Neuronal stem cell (in vitro differentiated cells): Measurements from ENCODE around the gene CD81.

Experiments
- DNase-seq: peaks from one replicate; pipeline ENCODE4 v3.0.0-alpha.2; 2013; ENCODE audit warnings: low spot score
- H2AFZ ChIP-seq: one replicate; pipeline ENCODE4 v1.6.1; 2013; ENCODE audit warnings: mild to moderate bottlenecking, low read length, inconsistent platforms
- H2AK5ac ChIP-seq: 2 replicates; pipeline ENCODE4 v1.6.1; 2013; ENCODE audit warnings: low read depth, mild to moderate bottlenecking, inconsistent platforms, low read length, moderate library complexity, mixed read lengths
- H2BK120ac ChIP-seq: 2 replicates; pipeline ENCODE4 v1.6.1; 2013; ENCODE audit warnings: low read depth, mild to moderate bottlenecking, inconsistent platforms, low read length, moderate library complexity, mixed read lengths
- H2BK12ac ChIP-seq: one replicate; pipeline ENCODE4 v1.6.1; 2013; ENCODE audit warnings: low read length, inconsistent platforms
- H2BK15ac ChIP-seq: 2 replicates; pipeline ENCODE4 v1.6.1; 2013; ENCODE audit warnings: mild to moderate bottlenecking, low read length, inconsistent platforms, mixed read lengths
- H2BK5ac ChIP-seq: one replicate; pipeline ENCODE4 v1.6.1; 2013; ENCODE audit warnings: inconsistent platforms, mild to moderate bottlenecking, low read length, moderate library complexity
- H3K14ac ChIP-seq: one replicate; pipeline ENCODE4 v1.6.1; 2013; ENCODE audit warnings: low read length, inconsistent platforms
- H3K18ac ChIP-seq: 2 replicates; pipeline ENCODE4 v1.6.1; 2013; ENCODE audit warnings: low read length, inconsistent platforms
- H3K23ac ChIP-seq: 2 replicates; pipeline ENCODE4 v1.6.1; 2013; ENCODE audit warnings: low read depth, mild to moderate bottlenecking, mixed read lengths, low read length, inconsistent platforms; ENCODE audit not compliant: poor library complexity
- H3K27ac ChIP-seq: replicated peaks from 3 replicates; pipeline ENCODE4 v1.5.1; 2013; ENCODE audit warnings: low read length, inconsistent platforms
- H3K27me3 ChIP-seq, 3 experiments: 2 replicates each; pipeline ENCODE4 v1.6.1; 2013; ENCODE audit warnings: low read length in 3 of 3, mild to moderate bottlenecking in 2 of 3, inconsistent platforms in 1 of 3, low read depth in 1 of 3, mixed read lengths in 1 of 3, moderate library complexity in 1 of 3; ENCODE audit not compliant: control insufficient read depth in 3 of 3, insufficient read depth in 3 of 3
- H3K36me3 ChIP-seq, 2 donors: replicated peaks in 1 of 2; 2 replicates each; pipeline ENCODE4 v1.6.1; 2013; ENCODE audit warnings: low read length in 2 of 2; ENCODE audit not compliant: control insufficient read depth in 2 of 2, insufficient read depth in 2 of 2
- H3K4ac ChIP-seq: 2 replicates; pipeline ENCODE4 v1.6.1; 2013; ENCODE audit warnings: inconsistent platforms, mild to moderate bottlenecking, low read length, moderate library complexity
- H3K4me1 ChIP-seq, 2 donors: 1 replicate in 1 of 2; 2 replicates in 1 of 2; pipeline ENCODE4 v1.6.1; 2013; ENCODE audit warnings: low read length in 2 of 2, low read depth in 1 of 2; ENCODE audit not compliant: control insufficient read depth in 2 of 2, insufficient read depth in 1 of 2
- H3K4me2 ChIP-seq: one replicate; pipeline ENCODE4 v1.6.1; 2013; ENCODE audit warnings: mild to moderate bottlenecking, low read length, inconsistent platforms; ENCODE audit not compliant: insufficient read depth, poor library complexity, severe bottlenecking
- H3K4me3 ChIP-seq, 2 donors: 2 replicates each; pipeline ENCODE4 v1.5.1; 2013; ENCODE audit warnings: low read length in 2 of 2, mild to moderate bottlenecking in 2 of 2, inconsistent platforms in 1 of 2, moderate library complexity in 1 of 2
- H3K79me1 ChIP-seq: one replicate; pipeline ENCODE4 v1.6.1; 2013; ENCODE audit warnings: low read depth, mild to moderate bottlenecking, inconsistent platforms, low read length, moderate library complexity
- H3K9ac ChIP-seq: one replicate; pipeline ENCODE4 v1.6.1; 2013; ENCODE audit warnings: mild to moderate bottlenecking, low read depth, low read length, inconsistent platforms; ENCODE audit not compliant: poor library complexity
- H3K9me3 ChIP-seq, 2 donors: replicated peaks in 1 of 2; 2 replicates each; pipeline versions ENCODE3 to v1.6.1; 2013; ENCODE audit warnings: low read length in 2 of 2, mild to moderate bottlenecking in 2 of 2, inconsistent platforms in 1 of 2, low read depth in 1 of 2, mixed read lengths in 1 of 2, moderate library complexity in 1 of 2; ENCODE audit not compliant: control insufficient read depth in 2 of 2, insufficient read depth in 1 of 2
- H4K8ac ChIP-seq: one replicate; pipeline ENCODE4 v1.6.1; 2013; ENCODE audit warnings: low read depth, mild to moderate bottlenecking, inconsistent platforms, low read length, moderate library complexity
- H4K91ac ChIP-seq: one replicate; pipeline ENCODE4 v1.6.1; 2013; ENCODE audit warnings: low read length, low read depth, mild to moderate bottlenecking, inconsistent platforms; ENCODE audit not compliant: poor library complexity
- WGBS, 2 donors: extraction: QIAGEN DNeasy Blood & Tissue Kit; methylation state at CpG; one replicate each; pipeline ENCODE4 v1.1.7; 2013; ENCODE audit warnings: missing lambda C conversion rate in 2 of 2, mixed read lengths in 1 of 2; ENCODE audit not compliant: insufficient read length in 2 of 2, insufficient replicate concordance in 1 of 2; ENCODE audit errors: extremely low coverage in 2 of 2; 5-methylcytosine and 5-hydroxymethylcytosine counted together

The CD81 gene

DNA sequence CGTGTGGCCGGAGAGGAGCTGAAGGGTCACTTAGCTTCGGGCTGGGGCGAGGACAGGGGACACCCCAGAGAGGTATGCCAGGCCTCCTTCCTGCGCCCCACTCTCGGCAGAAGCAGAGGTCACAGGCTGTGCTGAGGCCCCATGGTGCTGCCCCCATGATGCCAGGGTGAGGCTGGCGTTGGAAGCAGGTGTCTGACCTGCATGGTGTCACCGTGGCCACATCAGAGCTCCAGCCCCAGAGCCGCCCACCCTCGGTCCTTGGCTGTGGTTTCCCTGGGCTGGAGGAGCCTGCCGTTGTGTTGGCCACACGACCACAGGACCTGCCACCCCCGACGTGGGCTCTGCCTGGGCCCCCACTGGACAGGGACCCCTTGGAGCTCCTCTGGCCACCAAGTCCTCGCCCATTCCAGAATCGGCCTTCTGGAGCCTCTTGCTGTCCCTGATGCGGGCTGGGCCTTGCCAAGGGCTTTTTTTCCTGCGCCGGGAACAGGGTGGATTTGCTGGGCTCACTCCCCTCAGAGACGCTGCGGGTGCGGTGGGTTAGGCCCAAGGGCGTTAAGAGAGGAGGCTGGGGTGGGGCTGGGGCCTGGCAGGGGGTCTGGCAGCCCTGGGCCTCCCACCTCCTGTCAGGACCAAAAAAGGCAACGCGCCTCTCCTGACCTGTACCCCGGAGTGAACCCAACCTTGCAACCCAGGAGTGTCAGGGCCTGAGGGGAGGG, 15.3 kb downstream of the CD81 start:
- Histone ChIP-seq H3K23ac (peak overlapping the region; percentile 52), H3K4me2 (no peak overlapping the region), H2BK5ac (no peak overlapping the region), H2BK15ac (no peak overlapping the region), H2AFZ (no peak overlapping the region), H3K14ac (no peak overlapping the region), H3K27ac (no peak overlapping the region), H2BK120ac (no peak overlapping the region), H2BK12ac (no peak overlapping the region), H3K4me1 (peaks cover 19 to 26% of the 10 kb centered on the region in 2 donors), H4K8ac (no peak overlapping the region), H3K27me3 (no peaks in the 10 kb centered on the region), H3K4me3 (no peak overlapping the region), H2AK5ac (no peak overlapping the region), H4K91ac (no peak overlapping the region), H3K9ac (no peak overlapping the region), H3K18ac (no peak overlapping the region), H3K4ac (no peak overlapping the region), H3K79me1 (peaks cover 44% of the 10 kb centered on the region), H3K9me3 (no peaks in the 10 kb centered on the region), H3K36me3 (peaks cover 24 to 76% of the 10 kb centered on the region in 2 donors)
- WGBS, 2 donors, result no CpG with 5 or more reads among the region's 26 CpGs
- no peak for DNase-seq

DNA sequence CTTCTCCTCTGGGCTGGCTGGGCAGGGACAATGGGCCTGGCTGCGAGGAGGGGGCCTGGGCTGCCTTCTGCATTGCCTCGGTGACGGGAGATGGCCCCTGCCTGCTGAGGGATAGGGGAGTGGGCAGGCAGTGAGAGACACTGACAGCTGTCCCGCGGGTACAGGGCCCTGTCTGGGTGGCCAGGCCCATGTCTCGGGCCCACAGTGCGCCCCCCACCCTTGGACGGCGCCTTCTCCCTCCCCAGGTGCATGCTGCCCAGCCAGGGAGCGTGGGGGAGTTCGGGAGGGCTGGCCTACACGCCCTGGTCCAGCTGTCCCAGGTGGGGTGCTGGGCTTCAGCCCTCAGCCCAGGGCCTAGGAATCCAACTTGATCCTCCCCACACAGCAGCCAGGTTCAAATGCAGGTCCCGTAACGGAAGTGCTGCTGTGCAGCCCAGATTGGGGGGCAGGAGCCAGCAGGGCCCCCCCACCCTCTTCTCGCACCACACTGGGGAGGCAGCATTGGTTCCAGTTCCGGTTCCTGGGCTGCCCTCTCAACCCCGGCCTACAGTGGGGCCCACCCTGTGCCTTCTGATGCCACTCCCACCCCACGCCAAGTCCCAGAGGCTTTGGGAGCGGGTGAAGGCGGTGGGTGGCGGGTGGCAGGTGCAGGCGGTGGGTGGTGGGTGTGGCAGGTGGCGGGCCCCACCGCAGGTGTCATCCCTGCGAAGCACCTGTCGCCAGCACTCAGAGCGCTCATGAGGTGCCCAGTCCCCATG, 16.2 kb downstream of the CD81 start:
- H3K23ac ChIP-seq, result peak overlapping the region; percentile 31
- no peak overlapping the region for H3K18ac ChIP-seq
- H3K4me2 ChIP-seq, result no peak overlapping the region
- no CpG with 5 or more reads among the region's 27 CpGs for WGBS, 2 donors
- H3K79me1 ChIP-seq, result peaks cover 38% of the 10 kb centered on the region
- H3K4ac ChIP-seq, result no peak overlapping the region
- H3K9ac ChIP-seq, result peak overlapping the region; percentile 21
- no peak overlapping the region for H2BK12ac ChIP-seq
- H3K4me1 ChIP-seq, result peaks cover 11 to 19% of the 10 kb centered on the region in 2 donors
- H4K91ac ChIP-seq, result no peak overlapping the region
- no peak overlapping the region for H2BK5ac ChIP-seq
- no peak overlapping the region for H2BK120ac ChIP-seq
- no peak overlapping the region for H2AK5ac ChIP-seq
- no peak for DNase-seq
- peak overlapping the region; percentile 17 for H4K8ac ChIP-seq
- no peaks in the 10 kb centered on the region for H3K9me3 ChIP-seq
- no peak overlapping the region for H3K27ac ChIP-seq
- H2BK15ac ChIP-seq, result no peak overlapping the region
- H3K36me3 ChIP-seq, result peaks cover 26 to 78% of the 10 kb centered on the region in 2 donors
- no peak overlapping the region for H3K14ac ChIP-seq
- H3K27me3 ChIP-seq, result no peaks in the 10 kb centered on the region
- no peak overlapping the region for H2AFZ ChIP-seq
- H3K4me3 ChIP-seq, result no peak overlapping the region

- peak overlapping the region; percentile 41 for H2BK12ac ChIP-seq
- H3K4me2 ChIP-seq, result no peak overlapping the region
- H3K4ac ChIP-seq, result no peak overlapping the region
- peaks cover 4 to 11% of the 10 kb centered on the region in 2 donors for H3K4me1 ChIP-seq
- no peak overlapping the region for H2BK5ac ChIP-seq
- no peaks in the 10 kb centered on the region for H3K9me3 ChIP-seq
- no peak overlapping the region for H4K91ac ChIP-seq
- no peak overlapping the region for H2BK120ac ChIP-seq
- H3K27ac ChIP-seq, result no peak overlapping the region
- DNase-seq, result no peak
- no peak overlapping the region for H3K14ac ChIP-seq
- no peak overlapping the region for H3K9ac ChIP-seq
- H3K23ac ChIP-seq, result no peak overlapping the region
- no peak overlapping the region for H2AFZ ChIP-seq
- H2BK15ac ChIP-seq, result no peak overlapping the region
- H2AK5ac ChIP-seq, result no peak overlapping the region
- no peaks in the 10 kb centered on the region for H3K27me3 ChIP-seq
- no peak overlapping the region for H3K4me3 ChIP-seq
- peaks cover 33% of the 10 kb centered on the region for H3K79me1 ChIP-seq
- no peak overlapping the region for H3K18ac ChIP-seq
- WGBS, 2 donors, result no CpG with 5 or more reads among the region's 34 CpGs
- no peak overlapping the region for H4K8ac ChIP-seq
- H3K36me3 ChIP-seq, result peaks cover 24 to 82% of the 10 kb centered on the region in 2 donors
Observed at GRCh38 chr11:2393941-2394817, 17.1 kb downstream of the CD81 start.

- Histone ChIP-seq H3K18ac (no peak overlapping the region), H2BK120ac (no peak overlapping the region), H3K27me3 (no peaks in the 10 kb centered on the region), H3K4me3 (no peak overlapping the region), H3K23ac (no peak overlapping the region), H3K27ac (no peak overlapping the region), H3K4me2 (no peak overlapping the region), H3K4ac (no peak overlapping the region), H2AK5ac (no peak overlapping the region), H3K9me3 (no peaks in the 10 kb centered on the region), H3K9ac (no peak overlapping the region), H2AFZ (no peak overlapping the region), H4K91ac (no peak overlapping the region), H2BK15ac (no peak overlapping the region), H4K8ac (no peak overlapping the region), H2BK12ac (no peak overlapping the region), H3K14ac (no peak overlapping the region), H2BK5ac (no peak overlapping the region), H3K4me1 (peaks cover 5 to 11% of the 10 kb centered on the region in 2 donors), H3K36me3 (peaks cover 24 to 78% of the 10 kb centered on the region in 2 donors), H3K79me1 (peaks cover 30% of the 10 kb centered on the region)
- no CpG with 5 or more reads among the region's 8 CpGs for WGBS, 2 donors
- no peak for DNase-seq
Observed at GRCh38 chr11:2394818-2395105, 17.7 kb downstream of the CD81 start.
